CMK (cell line): Measurements from ENCODE around the gene UTP14A.
A peak's percentile ranks its signal among the peaks of the same experiment; 100 is the strongest.

Experiments
- DNase-seq: peaks from one replicate; pipeline ENCODE4 v3.0.0-alpha.2; 2010; ENCODE audit warnings: low read depth

The UTP14A gene

DNA sequence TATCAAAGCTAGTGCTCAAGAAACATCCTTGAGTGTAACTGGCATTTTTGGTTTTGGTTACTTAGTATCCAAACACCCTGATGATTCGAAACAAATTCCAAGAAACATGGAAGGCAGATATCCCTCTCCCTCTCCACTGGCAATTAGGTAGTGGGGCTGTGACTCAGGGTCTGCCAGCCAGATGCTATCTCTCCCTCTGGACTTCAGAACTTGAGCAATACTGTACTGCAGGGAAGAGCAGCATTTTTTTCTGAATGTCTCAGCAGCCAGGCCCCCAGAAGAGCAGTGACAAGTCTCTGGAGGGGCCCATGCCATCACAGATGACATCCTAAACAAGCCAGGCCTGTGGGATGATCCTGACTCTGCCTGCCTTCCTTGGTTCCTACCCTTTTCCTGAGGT, 39.2 kb downstream of the UTP14A start:
- DNase-seq, result no peak

DNA sequence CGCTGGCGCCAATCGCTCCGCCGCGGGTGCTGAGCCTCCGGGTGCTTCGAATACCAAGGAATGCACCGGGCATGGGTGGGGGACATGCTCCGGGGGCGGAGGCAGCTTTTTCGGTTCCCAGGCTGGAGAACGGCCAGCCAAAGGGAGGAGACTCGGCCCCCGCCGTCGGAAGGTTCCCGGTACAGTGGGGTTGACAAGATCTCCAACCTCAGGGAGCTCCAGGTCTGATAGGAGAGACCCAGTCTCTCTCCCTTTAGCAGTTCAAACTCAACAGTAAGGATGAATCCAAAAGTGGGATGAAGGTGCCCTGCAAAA, 47.3 kb downstream of the UTP14A start:
- DNase-seq, result no peak

DNA sequence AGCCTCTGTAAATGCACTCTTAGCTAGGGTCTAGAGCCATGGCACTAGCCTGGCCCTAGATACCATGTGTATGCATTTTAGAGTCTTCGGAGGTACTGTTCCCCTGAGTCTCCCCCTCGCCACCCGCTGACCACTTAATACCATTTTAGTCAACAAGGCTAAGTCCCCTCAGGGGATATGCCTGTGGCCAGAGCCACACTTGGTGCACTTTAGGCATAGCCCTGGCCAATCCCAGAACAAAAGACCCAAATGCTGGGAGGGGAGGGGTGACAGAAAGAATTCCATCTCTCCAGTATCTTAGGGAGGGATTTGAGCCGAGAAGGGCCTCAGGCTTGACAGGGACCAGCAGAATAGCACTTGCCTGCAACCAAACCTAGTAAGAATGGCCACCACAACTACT, 47.9 kb downstream of the UTP14A start:
- no peak for DNase-seq

DNA sequence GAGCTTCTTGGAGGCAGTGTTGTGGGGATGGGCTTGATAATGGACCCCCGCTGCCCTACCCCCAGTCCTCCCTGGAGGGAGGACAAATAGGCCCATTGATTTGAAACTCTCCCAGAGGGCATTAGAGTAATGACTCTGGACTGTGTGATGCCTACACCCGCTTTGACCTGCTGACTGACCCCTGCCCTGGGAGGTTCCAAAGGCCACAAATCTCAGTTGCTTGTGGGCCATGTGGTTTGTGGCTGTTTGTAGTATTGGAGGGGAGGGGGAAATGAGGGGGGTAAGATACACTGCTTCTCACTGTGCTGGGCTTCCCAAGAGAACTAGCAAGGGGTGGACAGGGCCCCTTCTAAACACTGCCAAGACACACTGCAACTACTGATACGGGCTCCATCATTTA, 48.8 kb downstream of the UTP14A start:
- DNase-seq, result no peak

DNA sequence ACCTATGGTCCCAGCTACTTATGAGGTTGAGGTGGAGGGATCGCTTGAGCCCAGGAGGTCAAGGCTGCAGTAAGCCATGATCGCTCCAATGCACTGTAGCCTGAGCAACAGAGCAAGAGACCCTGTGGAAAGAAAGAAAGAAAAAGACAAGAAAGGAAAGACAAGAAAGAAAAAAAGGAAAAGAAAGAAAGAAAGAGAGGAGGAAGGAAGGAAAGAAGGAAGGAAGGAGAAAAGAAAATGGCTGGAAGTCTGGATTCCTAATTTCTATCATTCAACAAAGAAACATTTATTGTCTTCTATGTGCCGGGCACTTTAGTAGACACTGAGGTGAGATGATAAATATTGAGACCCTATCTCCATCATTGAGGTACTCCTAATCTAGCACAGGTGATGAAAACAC, 49.7 kb downstream of the UTP14A start:
- no peak for DNase-seq

DNA sequence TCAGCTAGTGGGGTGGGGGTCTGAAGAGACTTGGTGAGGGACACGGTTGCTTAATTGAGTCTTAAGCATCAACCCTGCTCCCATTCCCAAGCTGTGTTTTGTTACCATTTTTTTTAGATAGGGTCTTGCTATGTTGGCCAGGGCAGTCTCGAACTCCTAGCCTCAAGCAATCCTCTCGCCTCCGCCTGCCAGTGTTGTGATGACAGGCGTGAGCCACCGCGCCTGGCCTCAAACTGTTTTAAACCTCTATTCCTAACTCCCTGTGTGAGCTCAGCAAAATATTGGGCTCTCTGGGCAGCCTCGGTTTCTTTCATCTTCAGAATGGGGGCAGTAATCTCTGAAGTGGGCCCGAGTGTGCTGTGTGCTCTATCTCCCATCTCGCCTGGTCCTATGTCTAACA, 50.2 kb downstream of the UTP14A start:
- DNase-seq, result no peak

DNA sequence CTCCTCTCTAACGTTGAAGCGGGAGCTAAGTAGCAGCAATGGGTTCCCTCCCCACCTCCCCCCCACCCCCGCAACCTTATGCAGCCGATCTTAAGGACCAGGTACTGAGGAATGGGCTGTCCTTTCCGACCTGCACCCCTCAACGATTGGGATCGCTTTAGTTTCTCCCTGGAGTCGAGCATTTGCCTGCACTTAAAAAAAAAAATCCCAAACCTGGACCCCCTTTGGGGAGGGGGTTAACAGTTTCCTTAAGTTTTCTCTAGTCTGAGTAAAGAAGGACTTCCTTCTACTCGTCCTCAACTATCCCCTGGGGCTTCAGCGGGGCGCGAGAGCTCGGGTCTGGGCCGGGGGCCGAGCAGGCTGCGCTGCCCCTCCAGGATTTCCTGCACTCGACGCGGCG, 50.8 kb downstream of the UTP14A start:
- DNase-seq, result no peak

DNA sequence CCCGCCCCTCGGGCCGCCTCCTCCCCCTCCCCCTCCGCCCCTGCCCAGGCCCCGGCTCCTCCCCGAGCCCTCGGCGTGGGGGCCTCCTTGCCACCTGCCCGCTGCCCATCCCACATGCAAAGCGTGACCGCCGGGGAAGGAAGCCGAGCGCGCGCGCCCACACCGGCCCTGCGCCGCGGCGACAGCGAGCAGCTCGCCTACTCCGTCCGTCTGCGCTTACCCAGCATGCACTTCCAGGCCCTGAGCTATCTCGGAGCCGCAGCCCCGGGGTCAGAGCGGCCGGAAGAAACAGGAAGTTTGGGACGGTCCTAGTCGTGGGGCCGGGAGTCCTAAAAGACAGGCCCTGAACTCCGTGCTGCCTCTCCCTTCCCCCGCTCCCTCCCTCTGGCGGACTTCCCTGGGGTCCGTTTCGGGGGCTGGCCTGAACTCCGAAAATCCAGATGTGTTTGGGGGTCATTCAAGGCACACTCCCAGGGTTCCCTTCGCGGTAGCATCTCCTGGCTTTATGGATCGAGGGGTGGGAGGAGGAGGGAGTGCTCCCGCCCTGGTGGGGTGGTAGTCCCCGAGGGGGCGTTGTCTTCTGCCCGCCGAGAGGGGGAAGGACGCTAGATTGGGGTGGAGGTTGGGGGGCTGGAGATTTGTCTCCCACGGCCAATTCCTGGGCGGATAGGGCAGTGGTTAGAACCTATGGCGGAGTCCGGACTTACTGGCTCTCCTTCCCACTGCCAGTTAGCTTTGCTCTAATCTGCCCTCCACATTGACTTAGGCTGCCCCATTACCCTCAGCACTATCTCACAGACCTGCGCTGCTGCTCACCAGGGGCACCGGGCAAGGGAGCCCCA, 51.5 kb downstream of the UTP14A start:
- no peak for DNase-seq

DNA sequence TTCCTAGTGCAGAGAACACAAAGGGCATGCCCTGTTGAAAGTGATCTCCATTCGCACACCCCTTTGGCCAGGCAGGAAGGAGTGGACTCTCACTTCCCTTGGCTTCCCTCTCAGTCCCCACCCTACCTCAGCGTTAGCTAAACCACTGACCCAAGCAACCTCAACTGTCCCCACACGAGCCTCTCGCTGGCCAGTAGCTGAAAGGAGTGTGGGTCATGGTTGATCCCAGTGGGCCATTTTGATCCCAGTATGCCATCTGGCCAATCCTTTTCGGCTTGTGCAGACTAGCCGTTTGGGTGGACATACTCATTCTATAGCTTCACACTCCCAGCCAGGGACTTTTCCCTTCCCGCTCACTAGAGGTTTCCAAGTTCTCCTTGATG, 52.1 kb downstream of the UTP14A start:
- no peak for DNase-seq

DNA sequence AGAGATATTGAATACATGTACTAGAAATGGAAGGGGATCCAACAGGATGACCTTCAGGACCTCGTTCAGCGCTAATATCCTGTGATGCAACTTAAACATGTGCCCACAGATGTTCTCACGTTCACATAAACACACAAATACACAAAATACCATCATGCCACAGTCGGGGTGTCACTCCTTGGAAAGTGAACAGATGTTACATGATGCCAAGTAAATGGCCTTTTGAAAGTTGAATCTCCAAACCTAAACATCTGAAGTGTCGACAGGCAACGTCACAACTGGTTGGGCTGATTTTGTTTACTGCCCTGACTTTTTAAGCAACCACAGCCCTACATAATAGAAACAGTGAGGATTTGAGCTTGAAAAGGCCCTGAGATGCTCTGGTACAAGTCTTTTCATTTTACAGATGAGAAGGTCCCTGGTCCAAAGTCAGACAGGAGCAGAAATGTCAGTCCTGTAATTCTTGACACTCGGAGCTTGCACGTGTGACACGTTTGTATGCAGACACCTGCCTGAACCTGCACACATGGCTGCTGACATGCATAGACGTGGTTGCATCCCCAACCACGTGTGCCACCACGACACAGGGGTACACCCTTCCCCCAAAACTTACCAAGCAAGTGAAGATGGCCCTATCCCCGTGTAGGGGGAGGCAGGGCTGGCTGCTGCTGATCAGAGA, 53.0 kb downstream of the UTP14A start:
- DNase-seq, result no peak

DNA sequence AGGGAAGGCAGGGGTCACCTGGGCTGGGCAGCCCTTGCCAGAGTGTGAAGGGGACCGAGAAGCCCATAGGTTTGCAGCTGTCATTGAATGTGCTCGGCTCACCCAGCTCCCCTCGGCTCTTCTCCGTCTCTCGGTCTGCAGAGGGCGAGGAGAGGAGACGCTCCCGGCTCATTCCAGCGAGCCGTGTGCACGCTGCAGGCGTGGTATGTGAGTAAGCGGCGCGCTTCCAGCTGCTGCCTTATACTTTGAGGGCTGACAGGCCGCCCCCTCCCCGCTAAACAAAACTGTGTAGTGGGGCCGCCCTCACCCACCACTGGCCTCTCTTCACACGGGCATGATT, 53.5 kb downstream of the UTP14A start:
- DNase-seq, result no peak

DNA sequence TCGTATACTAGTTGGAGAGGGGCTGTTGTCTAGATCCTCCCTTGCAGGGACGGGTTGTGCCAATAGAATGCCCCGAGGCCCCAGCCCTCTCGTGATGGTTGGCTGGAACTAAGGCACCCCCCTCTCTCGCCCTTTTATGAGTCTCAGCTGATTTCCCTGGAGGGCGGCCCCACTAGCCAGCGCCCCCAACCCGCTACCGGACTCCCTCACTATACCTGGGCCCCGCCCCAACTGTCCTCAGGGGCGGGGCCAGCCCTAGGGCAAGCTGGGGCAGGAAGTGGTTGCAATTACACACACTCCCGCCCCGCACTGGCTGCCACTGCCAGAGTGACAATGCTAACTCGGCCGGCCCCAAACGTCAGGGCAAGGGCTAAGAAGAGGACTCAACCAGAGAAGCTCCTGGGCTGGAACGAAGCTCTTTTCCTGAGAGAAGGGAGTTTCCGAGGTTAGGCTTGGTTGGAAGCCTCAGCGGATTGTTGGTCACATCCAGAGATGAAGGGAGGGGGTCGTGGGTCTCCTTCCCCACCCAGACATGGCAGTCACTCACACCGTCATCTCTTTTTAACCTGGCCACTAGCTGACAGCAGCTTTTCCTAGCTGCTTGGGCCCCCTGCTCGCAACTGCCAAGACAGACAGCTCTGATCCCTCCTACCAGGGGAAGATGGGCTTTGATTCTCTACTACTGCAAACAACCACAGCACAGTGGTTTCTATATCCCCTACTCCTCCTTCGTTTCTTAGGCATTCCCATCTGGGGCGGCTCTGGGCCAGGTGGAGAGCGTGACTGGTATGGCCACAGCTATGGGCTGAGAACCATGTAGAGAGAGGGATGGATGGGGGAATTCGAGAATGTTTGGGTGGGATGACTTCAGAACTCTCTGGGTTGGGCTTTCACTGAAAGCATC, 55.5 kb downstream of the UTP14A start:
- DNase-seq, result peak; percentile 73

DNA sequence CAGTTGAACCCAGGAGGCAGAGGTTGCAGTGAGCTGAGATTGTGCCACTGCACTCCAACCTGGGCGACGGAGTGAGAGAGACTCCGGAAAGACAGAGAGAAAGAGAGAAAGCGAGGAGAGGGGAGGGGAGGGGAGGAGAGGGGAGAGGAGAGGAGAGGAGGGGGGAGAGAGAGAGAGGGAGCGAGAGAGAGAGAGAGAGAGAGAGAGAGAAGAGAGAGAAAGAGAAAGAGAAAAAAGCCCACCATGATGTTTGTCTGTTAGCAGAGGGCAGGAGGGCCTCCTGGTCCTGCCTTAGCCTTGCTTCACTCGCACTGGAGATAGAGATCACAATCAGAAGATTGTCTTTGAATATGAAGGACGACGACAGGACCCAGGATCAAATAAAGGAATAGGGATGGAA, 57.8 kb downstream of the UTP14A start:
- DNase-seq, result no peak

DNA sequence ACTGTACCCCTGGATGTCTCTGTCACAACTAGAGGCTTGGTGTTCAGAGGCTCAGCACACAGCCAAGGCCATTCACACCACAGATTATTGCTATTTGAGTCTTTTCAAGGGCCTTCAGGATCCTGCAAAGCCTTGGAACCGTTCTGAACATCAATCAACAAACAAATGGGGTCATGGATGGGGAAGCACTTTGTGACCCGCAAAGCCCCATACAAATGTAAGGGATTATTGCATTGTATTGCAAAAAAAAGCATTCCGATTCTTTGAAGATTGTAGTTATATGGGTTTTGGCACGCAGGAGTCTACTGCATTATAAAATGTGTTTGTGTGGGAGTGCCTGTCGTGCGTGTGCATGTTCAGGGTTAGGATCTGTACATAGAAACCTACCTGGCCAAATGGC, 59.2 kb downstream of the UTP14A start:
- no peak for DNase-seq

DNA sequence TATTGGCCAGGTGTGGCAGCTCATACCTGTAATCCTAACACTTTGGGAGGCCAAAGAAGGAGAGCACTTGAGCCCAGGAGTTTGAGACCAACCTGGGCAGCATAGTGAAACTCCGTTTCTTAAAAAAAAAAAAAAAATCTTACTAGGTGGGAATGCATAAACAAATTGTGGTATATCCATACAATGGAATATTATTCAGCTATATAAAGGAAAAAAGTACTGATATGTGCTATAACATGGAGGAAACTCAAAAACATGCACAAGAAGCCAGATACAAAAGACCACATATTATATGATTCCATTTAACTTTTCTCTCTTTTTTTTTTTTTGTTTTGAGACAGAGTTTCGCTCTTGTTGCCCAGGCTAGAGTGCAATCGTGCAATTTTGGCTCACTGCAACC, 63.0 kb downstream of the UTP14A start:
- DNase-seq, result no peak

DNA sequence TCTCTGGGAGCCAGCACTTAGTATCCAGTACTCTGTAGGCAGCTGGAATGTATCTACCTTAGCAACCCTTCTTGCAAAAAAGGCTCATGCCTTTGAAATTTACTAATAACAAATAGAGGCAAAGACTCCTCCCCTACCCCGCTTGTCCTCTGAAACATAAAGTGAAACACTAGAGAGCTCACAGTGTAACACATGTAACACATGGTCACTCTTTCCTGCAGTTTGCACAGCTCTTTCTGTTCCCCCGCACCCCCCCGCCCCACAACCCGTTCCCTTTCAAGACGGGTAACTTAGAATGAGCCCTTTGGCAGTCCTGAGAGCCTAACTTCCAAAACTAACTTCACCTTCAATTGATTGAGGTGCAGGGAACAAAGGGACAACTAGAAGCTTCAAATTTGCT, 70.5 kb downstream of the UTP14A start:
- DNase-seq, result no peak
